Urinary bladder (tissue), 4 donors: ENCODE results near the gene SCFD2. TPM values are rescaled to one million over a fixed set of nuclear protein-coding genes. Genes with fewer than 3 reads are reported as not detected.

ENCODE experiments used
- DNase-seq: peaks from one replicate; pipeline ENCODE4 v3.0.0-alpha.2; 2015; ENCODE audit errors: extremely low spot score
- H3K27ac ChIP-seq: one replicate; pipeline ENCODE4 v1.5.1; 2013; ENCODE audit warnings: low read depth, mild to moderate bottlenecking, moderate library complexity
- H3K36me3 ChIP-seq: one replicate; pipeline ENCODE4 v1.6.1; 2013; ENCODE audit warnings: mild to moderate bottlenecking, moderate library complexity; ENCODE audit not compliant: insufficient read depth
- H3K4me1 ChIP-seq: one replicate; pipeline ENCODE4 v1.6.1; 2013; ENCODE audit warnings: mild to moderate bottlenecking, moderate library complexity; ENCODE audit not compliant: insufficient read depth
- H3K4me3 ChIP-seq: one replicate; pipeline ENCODE4 v1.5.1; 2013; ENCODE audit warnings: low read depth, low read length
- WGBS: extraction: QIAGEN DNeasy Blood & Tissue Kit; methylation state at CpG from one replicate; pipeline ENCODE4 v1.1.7; 2013; 5-methylcytosine and 5-hydroxymethylcytosine counted together
- polyA plus RNA-seq: library from polyadenylated mRNA; stranded (reverse); fragments of 200-250 nt; gene quantifications from one replicate; pipeline ENCODE4 v1.2.3, GENCODE V29; 2013
- total RNA-seq: library from RNA; depleted of rRNA; stranded (reverse); fragments of >200 nt; gene quantifications from one replicate; pipeline ENCODE4 v1.2.3, GENCODE V29; 2014
- donor health status: healthy with polysubstance abuse.
- donor health status: healthy.

Gene SCFD2
- total and polyA plus RNA-seq, 2 donors: 8.1 to 23.8 TPM

- Histone ChIP-seq H3K27ac (no peak overlapping the region), H3K36me3 (no peaks in the 10 kb centered on the region), H3K4me1 (no peaks in the 10 kb centered on the region), H3K4me3 (no peak overlapping the region)
- 77% methylated on average over 2 of the region's 2 CpGs for WGBS
- DNase-seq: no peak
Observed at GRCh38 chr4:52889354-52889753, 476.5 kb downstream of the SCFD2 start.

GRCh38 chr4:52884994-52885393 is 480.9 kb downstream of the SCFD2 start:
- 91% methylated on average over 2 of the region's 2 CpGs for WGBS
- H3K27ac ChIP-seq: no peak overlapping the region

GRCh38 chr4:52883707-52884669 is 481.9 kb downstream of the SCFD2 start:
- Histone ChIP-seq H3K4me1 (no peaks in the 10 kb centered on the region), H3K27ac (no peak overlapping the region), H3K36me3 (no peaks in the 10 kb centered on the region), H3K4me3 (no peak overlapping the region)
- 92% methylated on average over 4 of the region's 4 CpGs for WGBS
- DNase-seq: no peak

More at GRCh38 chr4:52884994-52885393, 480.9 kb downstream of the SCFD2 start:
- no peak for DNase-seq
- H3K4me1 ChIP-seq: no peaks in the 10 kb centered on the region
- H3K36me3 ChIP-seq: no peaks in the 10 kb centered on the region
- H3K4me3 ChIP-seq: no peak overlapping the region

- Histone ChIP-seq H3K27ac (no peak overlapping the region), H3K36me3 (no peaks in the 10 kb centered on the region), H3K4me1 (no peaks in the 10 kb centered on the region), H3K4me3 (no peak overlapping the region)
- 81% methylated on average over 4 of the region's 4 CpGs for WGBS
- DNase-seq: no peak
Observed at GRCh38 chr4:52883183-52883621, 482.7 kb downstream of the SCFD2 start.

GRCh38 chr4:52880994-52881393 is 484.9 kb downstream of the SCFD2 start:
- no peaks in the 10 kb centered on the region for H3K36me3 ChIP-seq
- 89% methylated on average over 1 of the region's 1 CpG for WGBS
- H3K4me1 ChIP-seq: no peaks in the 10 kb centered on the region
- DNase-seq: no peak
- H3K27ac ChIP-seq: no peak overlapping the region
- H3K4me3 ChIP-seq: no peak overlapping the region

- Histone ChIP-seq H3K4me3 (no peak overlapping the region), H3K4me1 (no peaks in the 10 kb centered on the region), H3K27ac (no peak overlapping the region), H3K36me3 (no peaks in the 10 kb centered on the region)
- DNase-seq: no peak
- WGBS: 86% methylated on average over 3 of the region's 3 CpGs
Observed at GRCh38 chr4:52879471-52879870, 486.4 kb downstream of the SCFD2 start.

- WGBS: 90% methylated on average over 6 of the region's 6 CpGs
- no peak for DNase-seq
- H3K4me1 ChIP-seq: no peaks in the 10 kb centered on the region
- no peak overlapping the region for H3K4me3 ChIP-seq
- no peak overlapping the region for H3K27ac ChIP-seq
- H3K36me3 ChIP-seq: no peaks in the 10 kb centered on the region
Observed at GRCh38 chr4:52877694-52878093, 488.2 kb downstream of the SCFD2 start.

- no peaks in the 10 kb centered on the region for H3K36me3 ChIP-seq
- H3K4me3 ChIP-seq: no peak overlapping the region
- WGBS: 61% methylated on average over 2 of the region's 2 CpGs
- H3K27ac ChIP-seq: no peak overlapping the region
- DNase-seq: no peak
- no peaks in the 10 kb centered on the region for H3K4me1 ChIP-seq
Observed at GRCh38 chr4:52877036-52877435, 488.8 kb downstream of the SCFD2 start.

- no peak overlapping the region for H3K4me3 ChIP-seq
- no peaks in the 10 kb centered on the region for H3K36me3 ChIP-seq
- 91% methylated on average over 4 of the region's 4 CpGs for WGBS
- no peaks in the 10 kb centered on the region for H3K4me1 ChIP-seq
- no peak for DNase-seq
- H3K27ac ChIP-seq: no peak overlapping the region
Observed at GRCh38 chr4:52876069-52876468, 489.8 kb downstream of the SCFD2 start.

- no peaks in the 10 kb centered on the region for H3K36me3 ChIP-seq
- H3K4me1 ChIP-seq: no peaks in the 10 kb centered on the region
- no peak for DNase-seq
- WGBS: 96% methylated on average over 5 of the region's 5 CpGs
- no peak overlapping the region for H3K4me3 ChIP-seq
- H3K27ac ChIP-seq: no peak overlapping the region
Observed at GRCh38 chr4:52874948-52875347, 490.9 kb downstream of the SCFD2 start.

- Histone ChIP-seq H3K27ac (no peak overlapping the region), H3K4me1 (no peaks in the 10 kb centered on the region), H3K36me3 (no peaks in the 10 kb centered on the region), H3K4me3 (no peak overlapping the region)
- WGBS: 85% methylated on average over 10 of the region's 10 CpGs
- no peak for DNase-seq
Observed at GRCh38 chr4:52873861-52874343, 492.0 kb downstream of the SCFD2 start.

GRCh38 chr4:52873191-52873590 is 492.7 kb downstream of the SCFD2 start:
- no peak overlapping the region for H3K27ac ChIP-seq
- H3K36me3 ChIP-seq: no peaks in the 10 kb centered on the region
- WGBS: 78% methylated on average over 1 of the region's 1 CpG
- no peaks in the 10 kb centered on the region for H3K4me1 ChIP-seq
- H3K4me3 ChIP-seq: no peak overlapping the region
- DNase-seq: no peak

GRCh38 chr4:52870225-52870624 is 495.6 kb downstream of the SCFD2 start:
- H3K27ac ChIP-seq: no peak overlapping the region
- no peak overlapping the region for H3K4me3 ChIP-seq
- 84% methylated on average over 4 of the region's 4 CpGs for WGBS

GRCh38 chr4:52869656-52870055 is 496.2 kb downstream of the SCFD2 start:
- no peak for DNase-seq
- Histone ChIP-seq H3K27ac (no peak overlapping the region), H3K4me1 (no peaks in the 10 kb centered on the region), H3K36me3 (no peaks in the 10 kb centered on the region), H3K4me3 (no peak overlapping the region)
- WGBS: 54% methylated on average over 1 of the region's 1 CpG

More at GRCh38 chr4:52870225-52870624, 495.6 kb downstream of the SCFD2 start:
- DNase-seq: no peak
- Histone ChIP-seq H3K4me1 (no peaks in the 10 kb centered on the region), H3K36me3 (no peaks in the 10 kb centered on the region)
